HL-60/S4 (cell line): ENCODE results near the gene CHST14.

Source experiments
- in situ Hi-C: fragments of 300-500 bp; cut with MboI; formaldehyde crosslinking; loops from 2 replicates; pipeline ENCODE4 v1.14.3; 2022; ENCODE audit warnings: low sequenced_read_pairs

CHST14 gene

DNA sequence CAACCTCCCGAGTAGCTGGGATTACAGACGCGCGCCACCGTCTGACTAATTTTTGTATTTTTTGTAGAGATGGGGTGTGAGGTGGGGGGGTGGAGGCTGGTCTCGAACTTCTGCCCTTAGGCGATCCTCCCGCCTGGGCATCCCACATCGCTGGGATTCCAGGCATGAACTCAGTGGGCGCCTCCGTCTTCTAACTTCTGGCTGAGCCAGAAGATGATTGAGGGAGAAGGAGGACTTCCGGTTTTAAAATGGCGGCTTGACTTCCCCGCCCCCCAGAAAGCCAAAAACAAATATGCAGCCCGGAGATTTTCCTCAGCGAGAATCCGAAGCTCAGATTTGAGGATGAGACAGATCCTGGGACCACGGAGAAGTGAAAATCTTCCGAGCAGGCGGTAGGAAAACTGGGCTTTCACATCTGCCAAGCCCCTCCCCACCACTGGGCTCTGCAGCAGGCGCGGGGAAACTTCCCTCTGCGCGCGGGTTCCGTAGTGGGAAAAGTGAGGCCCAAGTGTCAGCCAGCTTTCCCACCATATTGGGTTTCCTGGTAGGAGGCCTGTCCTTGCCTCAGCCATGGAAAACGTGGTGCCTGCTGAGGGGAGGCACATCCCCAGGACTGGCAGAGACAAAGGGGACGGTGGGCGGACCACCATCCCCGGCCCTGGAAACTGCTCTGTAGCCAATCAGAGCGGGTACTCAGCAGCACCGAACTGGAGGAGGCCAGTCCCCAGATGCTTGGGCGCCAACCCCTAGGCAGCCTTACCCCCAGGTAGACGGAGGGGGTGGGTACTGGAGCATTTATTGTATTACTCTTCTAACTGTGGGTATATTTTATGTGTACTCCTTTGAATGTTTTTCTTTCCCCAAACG lies 17.3 kb downstream of the CHST14 start:
- in situ Hi-C loops, result no loop called here

DNA sequence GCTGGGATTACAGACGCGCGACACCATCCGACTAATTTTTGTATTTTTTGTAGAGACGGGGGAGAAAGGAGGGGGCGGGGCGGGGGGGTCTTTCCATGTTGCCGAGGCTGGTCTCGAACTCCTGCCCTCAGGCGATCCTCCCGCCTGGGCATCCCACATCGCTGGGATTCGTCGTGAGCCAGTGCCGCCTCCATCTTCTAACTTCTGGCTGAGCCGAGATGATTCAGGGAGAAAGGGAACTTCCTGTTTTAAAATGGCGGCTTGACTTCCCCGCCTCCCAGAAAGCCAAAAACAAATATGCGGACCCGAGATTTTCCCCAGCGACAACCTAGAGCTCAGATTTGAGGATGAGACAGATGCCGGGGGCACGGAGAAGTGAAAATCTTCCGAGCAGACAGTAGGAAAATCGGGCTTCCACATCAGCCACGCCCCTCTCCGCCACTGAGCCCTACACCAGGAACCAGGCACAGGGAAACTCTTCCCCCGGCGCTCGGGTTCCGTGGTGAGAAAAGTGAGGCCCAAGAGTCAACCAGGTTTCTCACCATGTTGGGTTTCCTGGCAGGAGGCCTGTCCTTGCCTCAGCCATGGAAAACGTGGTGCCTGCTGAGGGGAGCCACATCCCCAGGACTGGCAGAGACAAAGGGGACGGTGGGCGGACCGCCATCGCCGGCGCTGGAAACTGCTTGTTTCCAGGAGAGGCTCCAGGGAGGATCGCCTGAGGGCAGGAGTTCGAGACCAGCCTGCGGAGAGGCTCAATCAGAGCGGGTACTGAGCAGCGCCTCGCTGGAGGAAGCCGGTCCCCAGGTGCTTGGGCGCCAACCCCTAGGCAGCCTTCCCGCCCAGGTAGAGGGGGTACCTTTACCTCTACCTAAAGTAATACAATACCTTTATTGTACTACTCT lies 18.7 kb downstream of the CHST14 start:
- in situ Hi-C loops, result no loop called here

DNA sequence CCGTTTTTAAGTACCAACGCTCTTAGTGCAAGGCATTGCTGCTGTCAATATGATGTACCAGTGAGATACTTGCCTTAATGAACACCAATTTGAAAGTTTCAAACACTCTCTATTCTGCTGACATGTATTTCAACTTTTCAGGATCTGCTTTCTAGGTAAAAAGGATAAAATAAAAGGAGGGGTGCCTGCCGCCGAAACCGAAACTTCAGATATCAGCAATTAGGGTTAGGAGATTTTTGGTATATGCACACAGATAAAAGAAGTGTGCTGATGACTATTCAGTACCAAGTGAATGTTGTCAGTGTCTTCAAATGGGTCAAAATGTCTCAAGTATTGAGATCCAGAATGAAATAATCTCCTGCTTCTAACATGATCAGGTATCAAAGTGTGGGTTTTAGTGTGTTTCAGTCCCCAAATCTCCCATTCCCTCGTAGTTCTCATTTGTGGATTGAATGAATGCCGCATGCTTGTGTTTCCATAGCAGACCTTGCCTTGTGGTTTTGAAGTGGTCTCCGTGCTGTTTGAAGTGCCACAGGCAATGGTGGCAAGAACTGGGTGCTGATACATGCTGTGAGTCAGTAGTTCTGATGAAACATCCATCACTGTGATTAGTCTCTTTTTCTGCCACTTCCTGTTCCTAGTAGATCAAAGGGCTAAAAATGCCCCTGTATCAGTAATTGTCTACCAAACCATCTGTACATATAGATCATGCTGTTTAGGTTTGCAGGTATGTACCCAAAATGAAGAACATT lies 22.5 kb downstream of the CHST14 start:
- in situ Hi-C loops, result no loop called here

DNA sequence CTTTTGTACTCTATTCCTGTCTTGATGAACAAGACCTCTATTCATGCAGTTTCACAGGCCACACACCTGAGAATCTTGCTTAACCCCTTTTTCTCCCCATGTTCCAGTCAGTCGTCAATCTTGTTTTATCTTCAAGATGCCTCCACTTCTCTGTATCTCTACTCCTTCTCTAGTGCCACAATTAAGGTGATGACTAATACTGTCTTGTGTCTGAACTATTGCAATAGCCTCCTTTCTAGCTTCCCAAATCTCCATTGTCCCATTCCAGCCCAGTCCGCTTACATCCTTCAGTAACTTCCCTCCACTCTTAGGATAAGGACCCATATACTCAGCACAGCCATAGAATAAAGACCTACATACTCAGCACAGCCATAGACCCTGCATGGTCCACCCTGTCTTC lies 24.7 kb downstream of the CHST14 start:
- in situ Hi-C loops, result no loop called here

DNA sequence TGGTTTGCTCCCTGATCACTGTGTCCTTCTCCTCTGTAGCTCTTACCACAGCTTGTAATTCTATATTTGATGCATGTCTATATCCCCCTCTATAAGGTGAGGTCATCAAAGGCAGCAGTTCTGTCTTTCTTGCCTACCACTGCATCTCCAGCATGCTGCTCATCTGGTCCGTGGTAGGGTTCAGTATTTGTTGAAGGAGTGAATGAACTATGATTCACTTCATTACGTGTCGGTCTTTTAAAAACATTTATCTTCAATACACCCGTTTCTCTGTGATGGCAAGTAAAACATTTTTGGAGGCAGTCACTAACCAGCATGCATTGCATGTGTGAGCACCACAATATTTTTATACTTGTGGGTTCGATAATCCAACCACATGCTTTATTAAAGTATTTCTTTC lies 27.6 kb downstream of the CHST14 start:
- in situ Hi-C loops, result no loop called here

DNA sequence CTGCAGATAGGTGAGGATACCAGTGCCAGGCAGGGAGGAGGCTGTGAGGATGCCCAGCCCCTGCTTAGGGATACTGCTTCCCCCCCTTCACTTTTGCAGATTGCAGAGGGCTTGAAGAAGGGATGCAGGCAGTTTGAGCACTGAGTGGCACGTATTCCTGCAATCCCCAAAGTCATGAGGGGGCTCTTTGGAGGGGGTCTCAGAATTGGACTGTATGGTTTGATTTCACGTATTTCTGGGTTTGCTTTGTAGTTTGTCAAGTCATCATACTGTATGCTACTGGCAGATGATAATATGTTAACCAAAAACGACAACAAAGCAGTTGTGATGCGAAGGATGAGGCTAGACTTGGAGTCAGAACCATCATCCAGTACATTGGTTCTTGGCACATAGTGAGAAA lies 28.1 kb downstream of the CHST14 start:
- in situ Hi-C loops, result no loop called here

DNA sequence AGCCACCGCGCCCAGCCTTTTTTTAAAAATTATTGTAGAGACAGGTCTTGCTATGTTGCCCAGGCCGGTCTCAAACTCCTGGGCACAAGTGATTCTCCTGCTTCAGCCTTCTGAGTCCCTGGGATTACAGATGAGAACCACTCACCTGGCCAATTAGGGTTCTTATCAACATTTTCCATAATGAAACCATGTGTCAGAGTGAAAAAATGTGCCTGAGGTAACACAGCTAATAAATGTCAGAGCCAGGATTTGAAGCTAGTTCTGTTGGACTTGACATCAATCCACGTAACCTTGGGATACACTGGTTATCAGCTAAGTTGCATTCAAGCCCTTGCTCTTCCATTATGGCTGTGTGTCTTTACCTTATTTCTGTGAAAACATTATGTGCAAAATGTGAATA lies 29.1 kb downstream of the CHST14 start:
- in situ Hi-C loops, result no loop called here

DNA sequence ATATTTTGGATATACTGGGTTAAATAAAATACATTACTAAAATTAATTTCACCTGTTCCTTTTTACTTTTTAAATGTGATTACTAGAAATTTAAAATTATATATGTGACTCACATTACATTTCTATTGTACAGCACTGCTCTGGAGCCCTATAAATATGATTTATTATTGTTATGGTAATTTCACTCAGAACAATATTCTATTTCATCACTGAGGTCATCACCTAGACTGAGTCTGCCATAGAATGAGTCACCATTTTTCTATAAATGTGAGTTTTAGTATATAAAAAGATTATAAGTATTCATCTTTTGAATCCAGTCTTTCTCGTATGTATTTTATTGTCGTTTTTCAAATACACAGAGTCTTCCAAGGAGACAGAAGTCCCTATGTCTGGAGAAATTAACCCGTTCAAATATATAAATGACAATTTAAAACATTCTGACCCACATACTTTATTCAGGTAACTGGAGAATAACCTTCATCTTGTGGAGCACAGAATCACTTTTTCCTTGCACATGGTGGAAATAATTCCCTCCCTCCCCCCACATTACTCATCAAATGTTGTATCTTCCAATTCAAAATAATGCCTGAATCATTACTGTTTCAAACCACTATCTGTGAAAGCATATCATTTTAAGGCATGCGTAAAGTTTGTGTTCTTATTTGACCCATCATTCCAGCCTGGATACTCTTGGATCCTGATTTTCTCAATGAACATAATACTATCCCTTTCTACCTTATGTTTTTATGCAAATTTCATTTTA lies 30.0 kb downstream of the CHST14 start:
- in situ Hi-C loops, result no loop called here

DNA sequence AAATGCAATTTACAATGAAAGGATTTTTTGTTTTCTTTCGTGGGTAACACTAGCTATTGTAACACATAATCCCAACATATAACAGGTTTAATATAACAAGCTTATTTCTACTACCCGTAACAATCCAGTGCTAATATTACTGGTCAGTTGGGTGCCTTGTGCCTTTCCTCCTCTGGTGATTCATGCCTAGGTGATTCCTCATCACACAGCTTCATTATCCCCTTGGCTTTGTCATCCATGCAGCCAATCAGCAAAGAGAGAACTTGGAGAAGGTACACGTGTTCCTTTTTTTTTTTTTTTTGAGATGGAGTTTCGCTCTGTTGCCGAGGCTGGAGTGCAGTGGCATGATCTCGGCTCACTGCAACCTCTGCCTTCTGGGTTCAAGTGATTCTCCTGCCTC lies 30.7 kb downstream of the CHST14 start:
- in situ Hi-C loops, result no loop called here

DNA sequence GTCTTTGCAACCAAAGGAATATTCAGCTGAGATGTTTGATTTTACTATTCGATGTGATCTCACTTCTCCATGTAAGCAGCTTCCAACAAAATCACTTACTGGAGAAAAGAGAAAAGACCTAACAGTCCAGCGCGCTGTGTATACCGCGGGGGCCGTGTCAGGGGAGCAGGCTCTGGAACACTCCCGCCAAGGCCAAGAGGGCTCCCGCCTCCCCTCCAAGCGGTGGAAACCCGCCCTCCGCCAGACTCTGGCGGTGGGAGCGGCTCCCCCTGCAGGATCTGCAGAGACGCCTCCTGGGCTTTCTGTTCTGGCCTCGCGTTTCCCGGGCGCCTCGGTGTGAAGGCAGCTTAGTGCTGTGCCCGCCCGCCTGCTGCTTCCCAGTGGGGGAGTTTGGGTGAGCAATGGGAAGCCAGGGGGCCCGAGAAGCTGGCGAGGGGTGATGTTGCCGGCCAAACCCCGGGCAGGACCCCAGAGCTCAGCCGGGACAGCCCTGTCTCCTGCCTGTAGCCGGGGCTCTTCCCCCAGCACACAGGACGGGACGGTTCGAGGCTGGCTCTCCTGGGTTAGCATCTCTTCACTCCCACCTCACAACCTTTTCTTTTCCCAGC lies 36.3 kb downstream of the CHST14 start:
- in situ Hi-C loops, result no loop called here

DNA sequence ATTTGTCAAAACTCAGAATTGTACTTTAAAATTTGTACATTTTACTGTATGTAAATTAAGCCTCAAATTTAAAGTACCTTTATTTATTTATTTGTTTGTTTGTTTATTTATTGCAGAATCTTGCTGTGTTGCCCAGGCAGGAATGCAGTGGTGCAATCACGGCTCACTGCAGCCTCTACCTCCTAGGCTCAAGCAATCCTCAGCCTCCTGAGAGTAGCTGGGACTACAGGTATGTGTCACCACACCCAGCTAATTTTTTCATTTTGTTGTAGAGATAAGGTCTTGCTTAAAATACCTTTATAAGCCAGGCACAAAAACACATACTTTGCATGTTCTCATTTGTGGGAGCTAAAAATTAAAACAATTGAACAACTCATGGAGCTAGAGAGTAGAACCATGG lies 37.4 kb downstream of the CHST14 start:
- in situ Hi-C loops, result no loop called here

DNA sequence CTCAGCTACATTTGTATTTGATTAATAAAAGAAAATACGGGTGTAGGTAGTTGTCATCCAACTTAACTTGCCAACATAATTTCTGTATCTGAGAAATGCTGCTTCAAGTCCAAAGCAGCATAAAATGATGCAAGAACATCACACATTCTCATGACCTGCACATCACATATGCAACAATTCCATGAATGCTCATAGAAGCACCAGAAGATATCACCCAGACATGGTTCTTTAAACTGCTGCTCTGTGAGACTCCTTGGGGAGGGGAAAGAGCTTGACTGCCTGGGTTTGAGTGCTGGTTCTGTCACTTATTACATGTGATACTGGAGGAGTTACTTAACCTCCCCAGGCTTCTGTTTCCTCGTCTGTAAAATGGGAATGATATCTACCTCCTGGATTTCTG lies 39.4 kb downstream of the CHST14 start:
- in situ Hi-C loops, result no loop called here

DNA sequence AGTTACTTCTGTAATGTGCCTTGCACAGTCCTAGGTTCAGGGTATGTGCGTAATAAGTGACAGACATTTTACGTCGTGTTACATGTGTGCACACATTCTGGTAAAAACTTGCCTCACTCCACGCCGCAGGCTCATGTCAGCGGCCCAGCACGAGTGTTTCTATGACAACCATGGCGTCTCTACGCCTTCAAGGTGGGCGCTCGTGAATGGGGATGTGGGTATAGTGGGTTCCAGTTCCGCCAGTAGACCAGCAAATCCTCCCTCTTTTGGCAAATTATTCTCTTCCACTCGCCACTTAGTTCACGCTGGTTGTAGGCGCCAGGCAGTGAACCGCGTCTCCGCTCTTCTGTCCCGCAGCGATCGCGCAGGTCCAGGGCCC lies 40.3 kb downstream of the CHST14 start:
- in situ Hi-C loops, result no loop called here

DNA sequence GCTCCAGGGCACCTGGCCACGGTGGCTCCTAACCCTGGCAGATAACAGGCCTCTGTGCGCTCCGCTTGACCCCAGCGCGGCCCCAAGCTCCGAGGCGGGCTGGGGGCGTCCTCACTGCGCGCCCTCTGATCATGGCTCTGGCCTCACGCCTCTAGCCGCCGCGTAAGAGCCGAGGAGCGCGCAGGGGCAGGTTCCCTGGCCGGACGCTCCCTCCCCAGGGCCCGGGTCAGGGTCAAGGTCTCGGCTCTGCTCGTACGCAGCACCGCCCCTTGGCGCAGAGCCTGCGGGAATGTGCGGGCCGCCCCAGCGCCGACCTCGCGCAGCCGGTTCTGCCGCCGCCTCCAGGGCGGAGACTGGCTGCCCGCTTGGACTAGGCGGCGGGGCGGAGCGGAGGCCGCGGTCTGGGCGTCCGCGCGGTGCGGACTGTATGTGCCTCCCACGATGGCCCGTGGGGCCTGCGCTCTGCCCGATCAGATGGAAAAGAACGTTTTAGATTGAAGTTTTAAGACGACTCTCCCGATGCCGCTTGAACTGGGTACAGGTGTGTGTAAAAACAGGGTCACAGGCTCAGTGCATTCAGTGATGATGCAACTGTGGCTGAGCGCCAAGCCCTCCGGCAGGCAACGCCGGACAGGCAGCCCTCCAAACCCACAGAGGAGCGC lies 40.8 kb downstream of the CHST14 start:
- in situ Hi-C loops, result no loop called here

DNA sequence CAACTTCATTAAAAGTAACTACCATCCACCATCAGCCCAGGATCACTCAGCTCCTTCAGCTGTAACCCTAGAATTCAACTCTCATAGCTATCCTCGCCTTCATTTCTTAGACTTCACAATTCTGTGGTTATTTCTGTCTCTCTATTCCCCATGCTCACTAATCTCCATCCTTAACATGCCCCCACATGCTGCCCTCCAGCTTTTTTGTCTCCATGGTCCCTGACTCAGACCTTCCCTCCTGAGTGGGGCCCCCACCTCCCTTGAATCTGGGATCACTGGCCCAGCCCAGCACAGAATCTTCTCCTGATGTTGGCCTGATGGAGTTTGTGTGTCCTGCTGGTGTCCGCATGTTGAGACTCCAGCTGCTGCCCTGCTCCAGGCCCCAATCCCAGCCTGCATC lies 41.7 kb downstream of the CHST14 start:
- in situ Hi-C loops, result no loop called here

DNA sequence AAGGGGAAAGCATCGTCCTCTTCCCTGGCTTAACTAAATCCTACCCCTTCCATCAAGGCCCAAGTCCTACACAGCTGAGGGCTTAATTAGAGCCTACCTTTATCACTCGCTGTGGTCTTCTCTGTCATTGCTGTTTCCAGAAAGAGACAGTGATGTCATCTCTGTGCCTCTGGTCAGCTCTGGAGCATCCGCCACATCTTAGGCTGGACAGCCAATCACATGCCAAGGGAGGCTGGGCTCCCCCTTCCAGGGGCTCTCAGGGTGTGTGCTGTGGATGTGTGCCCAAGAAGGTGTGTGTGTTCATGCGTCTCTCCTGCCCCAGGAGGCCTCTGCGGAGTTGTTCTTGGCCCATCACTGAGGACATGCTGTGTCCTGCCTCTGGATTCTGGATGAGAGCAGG lies 42.8 kb downstream of the CHST14 start:
- in situ Hi-C loops, result no loop called here

DNA sequence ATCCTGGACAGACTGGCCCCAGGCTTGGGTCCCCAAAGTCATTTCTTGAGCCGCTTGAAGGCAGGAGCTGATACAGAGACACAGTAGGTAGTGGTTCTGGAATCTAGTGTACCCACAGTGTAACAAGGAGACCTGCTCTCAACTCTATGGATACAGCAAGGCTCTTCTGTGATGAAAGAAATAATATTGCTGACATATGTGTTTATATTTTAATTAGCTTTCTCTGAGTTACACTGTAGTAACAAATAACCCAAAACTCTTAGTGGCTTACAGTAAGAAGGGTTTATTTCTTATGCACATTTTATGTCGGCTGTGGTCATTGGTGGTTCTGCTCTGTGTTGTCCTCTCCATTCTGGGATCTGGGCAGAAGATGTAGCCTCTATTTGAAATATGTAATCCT lies 45.5 kb downstream of the CHST14 start:
- in situ Hi-C loops, result no loop called here
